Smooth muscle cell (in vitro differentiated cells): ENCODE measurements around the gene PLD5. TPM values are rescaled to one million over a fixed set of nuclear protein-coding genes. Genes with fewer than 3 reads are reported as not detected.

Experiments
- DNase-seq: peaks from one replicate; lab custom pipeline; 2025; ENCODE audit not compliant: unreplicated experiment; lab: John Stamatoyannopoulos, UW
- H2AFZ ChIP-seq: fragments of 200-600 bp; sonication (generic); 2 replicates; pipeline ENCODE4 v1.6.0; 2016; ENCODE audit warnings: antibody characterized with exemption, low read depth, mild to moderate bottlenecking
- H3F3A ChIP-seq: fragments of 200-600 bp; sonication (generic); 2 replicates; pipeline ENCODE4 v1.6.0; 2017; ENCODE audit warnings: antibody characterized with exemption, low read depth
- H3K27ac ChIP-seq: fragments of 200-600 bp; sonication (generic); 2 replicates; pipeline ENCODE4 v1.5.1; 2016; ENCODE audit warnings: low read depth, mild to moderate bottlenecking
- H3K27me3 ChIP-seq: fragments of 200-600 bp; sonication (generic); 2 replicates; pipeline ENCODE4 v1.6.1; 2016; ENCODE audit warnings: low read depth, mild to moderate bottlenecking
- H3K36me3 ChIP-seq: fragments of 200-600 bp; sonication (generic); 2 replicates; pipeline ENCODE4 v1.5.1; 2016; ENCODE audit warnings: low read depth
- H3K4me1 ChIP-seq: fragments of 200-600 bp; sonication (generic); 2 replicates; pipeline ENCODE4 v1.5.1; 2016; ENCODE audit warnings: low read depth
- H3K4me2 ChIP-seq: fragments of 200-600 bp; sonication (generic); 2 replicates; pipeline ENCODE4 v1.6.0; 2016; ENCODE audit warnings: mild to moderate bottlenecking
- H3K4me3 ChIP-seq: fragments of 200-600 bp; sonication (generic); 2 replicates; pipeline ENCODE4 v1.5.1; 2016; ENCODE audit warnings: mild to moderate bottlenecking
- H3K79me2 ChIP-seq: fragments of 200-600 bp; sonication (generic); 2 replicates; pipeline ENCODE4 v1.6.0; 2016; ENCODE audit warnings: low read depth, mild to moderate bottlenecking
- H3K9ac ChIP-seq: fragments of 200-600 bp; sonication (generic); 2 replicates; pipeline ENCODE4 v1.6.0; 2016; ENCODE audit warnings: low read depth
- H3K9me3 ChIP-seq: fragments of 200-600 bp; sonication (generic); replicated peaks from 2 replicates; pipeline ENCODE4 v1.5.1; 2016; ENCODE audit warnings: low read depth
- H4K20me1 ChIP-seq: fragments of 200-600 bp; sonication (generic); 2 replicates; pipeline ENCODE4 v1.6.0; 2016; ENCODE audit warnings: low read depth
- WGBS: methylation state at CpG from one replicate; pipeline ENCODE4 v1.1.7; 2016; ENCODE audit warnings: low lambda C conversion rate; 5-methylcytosine and 5-hydroxymethylcytosine counted together
- polyA plus RNA-seq: library from polyadenylated mRNA; unstranded; fragments of >200 nt; fragmentation: Nextera tagmentation; extraction: Ambion mirVana; gene quantifications from 2 replicates; pipeline ENCODE4 v1.2.1, GENCODE V29; 2016
- total RNA-seq: library from RNA; depleted of rRNA; stranded (reverse); fragments of >200 nt; gene quantifications from 2 replicates; pipeline ENCODE4 v1.2.3, GENCODE V29; 2014
- TF ChIP-seq, protein P1 (sequence below): fragments of 200-600 bp; sonication (generic); IDR thresholded peaks from 2 replicates; pipeline ENCODE4 v1.5.1; 2017; ENCODE audit warnings: borderline replicate concordance, mild to moderate bottlenecking, antibody characterized with exemption; ENCODE audit not compliant: insufficient read depth, poor library complexity, severe bottlenecking

PLD5 gene
- total and polyA plus RNA-seq, 2 experiments from 2014 or later = 0.25 to 0.27 TPM

DNA sequence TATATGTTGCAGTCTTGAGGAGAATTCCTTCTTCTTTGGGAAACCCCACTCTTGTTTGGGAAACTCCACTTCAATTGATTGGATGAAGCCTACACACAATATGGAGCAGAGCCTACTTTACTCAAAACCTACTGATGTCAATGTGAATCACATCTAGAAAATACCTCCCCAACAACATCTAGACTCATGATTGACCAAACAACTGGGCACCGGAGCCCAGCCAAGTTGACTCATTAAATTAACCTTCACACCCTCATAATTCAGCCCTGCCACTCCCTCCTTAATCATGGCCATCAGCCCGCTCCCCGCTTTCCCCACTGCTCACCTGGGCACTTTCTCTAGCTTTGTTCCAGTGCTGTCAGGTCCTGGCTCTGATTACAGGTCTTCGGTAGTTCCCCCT, 317.5 kb downstream of the PLD5 start:
- no peak overlapping the region for H3K9ac ChIP-seq
- no peaks in the 10 kb centered on the region for H3K36me3 ChIP-seq
- DNase-seq = no peak
- no peak overlapping the region for H3K4me3 ChIP-seq
- no peaks in the 10 kb centered on the region for H3K27me3 ChIP-seq
- 91% methylated on average over 4 of the region's 4 CpGs for WGBS
- no peaks in the 10 kb centered on the region for H3F3A ChIP-seq
- H3K9me3 ChIP-seq = no peaks in the 10 kb centered on the region
- peaks cover 16% of the 10 kb centered on the region for H3K4me1 ChIP-seq
- H2AFZ ChIP-seq = no peak overlapping the region
- TF ChIP-seq, protein P1, sequence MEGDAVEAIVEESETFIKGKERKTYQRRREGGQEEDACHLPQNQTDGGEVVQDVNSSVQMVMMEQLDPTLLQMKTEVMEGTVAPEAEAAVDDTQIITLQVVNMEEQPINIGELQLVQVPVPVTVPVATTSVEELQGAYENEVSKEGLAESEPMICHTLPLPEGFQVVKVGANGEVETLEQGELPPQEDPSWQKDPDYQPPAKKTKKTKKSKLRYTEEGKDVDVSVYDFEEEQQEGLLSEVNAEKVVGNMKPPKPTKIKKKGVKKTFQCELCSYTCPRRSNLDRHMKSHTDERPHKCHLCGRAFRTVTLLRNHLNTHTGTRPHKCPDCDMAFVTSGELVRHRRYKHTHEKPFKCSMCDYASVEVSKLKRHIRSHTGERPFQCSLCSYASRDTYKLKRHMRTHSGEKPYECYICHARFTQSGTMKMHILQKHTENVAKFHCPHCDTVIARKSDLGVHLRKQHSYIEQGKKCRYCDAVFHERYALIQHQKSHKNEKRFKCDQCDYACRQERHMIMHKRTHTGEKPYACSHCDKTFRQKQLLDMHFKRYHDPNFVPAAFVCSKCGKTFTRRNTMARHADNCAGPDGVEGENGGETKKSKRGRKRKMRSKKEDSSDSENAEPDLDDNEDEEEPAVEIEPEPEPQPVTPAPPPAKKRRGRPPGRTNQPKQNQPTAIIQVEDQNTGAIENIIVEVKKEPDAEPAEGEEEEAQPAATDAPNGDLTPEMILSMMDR = no peak
- H3K4me2 ChIP-seq = no peak overlapping the region
- H3K27ac ChIP-seq = no peak overlapping the region
- no peaks in the 10 kb centered on the region for H4K20me1 ChIP-seq
- no peaks in the 10 kb centered on the region for H3K79me2 ChIP-seq

DNA sequence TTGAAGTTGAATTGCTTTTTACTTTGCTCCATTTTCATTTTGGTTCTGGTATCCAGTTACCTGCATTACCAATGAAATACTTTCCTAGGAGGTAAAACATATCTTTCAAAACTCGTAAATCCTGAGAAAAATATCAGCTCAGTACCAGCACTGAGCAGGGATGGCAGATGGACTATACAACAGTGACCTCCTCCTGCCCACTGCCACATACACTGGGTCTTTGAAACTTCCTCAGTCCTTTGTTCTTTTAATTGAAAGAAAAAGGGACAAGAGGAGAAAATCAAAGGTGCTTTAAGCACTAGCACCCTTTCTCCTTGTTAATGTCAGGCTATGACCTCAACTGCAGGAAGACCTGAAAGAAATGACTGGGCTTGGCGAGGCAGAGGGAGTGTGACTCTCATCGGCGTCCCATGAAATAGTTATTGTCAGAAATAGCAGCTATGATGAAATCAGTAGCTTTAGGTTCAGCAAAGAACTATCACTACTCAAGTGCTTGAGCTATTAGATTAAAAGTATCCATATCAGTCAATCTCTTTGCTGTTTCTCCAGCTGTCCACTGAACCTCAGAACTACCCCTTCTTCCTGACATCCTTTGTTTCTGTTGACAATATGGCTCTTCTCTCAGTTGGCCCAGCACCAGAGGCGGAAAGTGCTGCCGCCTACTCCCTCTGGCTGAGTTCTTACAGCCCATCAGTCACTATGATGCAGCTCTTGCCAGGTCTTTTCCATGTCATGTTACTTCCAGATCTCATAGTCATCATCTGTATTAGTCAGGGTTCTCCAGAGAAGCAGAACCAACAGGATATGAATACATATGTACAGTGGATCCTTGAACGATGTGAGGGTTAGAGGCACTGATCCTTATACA, 318.6 kb downstream of the PLD5 start:
- no peaks in the 10 kb centered on the region for H3K27me3 ChIP-seq
- no peak overlapping the region for H3K4me3 ChIP-seq
- TF ChIP-seq, protein P1 = no peak
- peaks cover 5% of the 10 kb centered on the region for H3K4me1 ChIP-seq
- H2AFZ ChIP-seq = no peak overlapping the region
- H3K9me3 ChIP-seq = no peaks in the 10 kb centered on the region
- no peaks in the 10 kb centered on the region for H4K20me1 ChIP-seq
- H3K27ac ChIP-seq = no peak overlapping the region
- no peak for DNase-seq
- 76% methylated on average over 7 of the region's 7 CpGs for WGBS
- H3F3A ChIP-seq = no peaks in the 10 kb centered on the region
- H3K36me3 ChIP-seq = no peaks in the 10 kb centered on the region
- no peak overlapping the region for H3K4me2 ChIP-seq
- no peak overlapping the region for H3K9ac ChIP-seq
- no peaks in the 10 kb centered on the region for H3K79me2 ChIP-seq

DNA sequence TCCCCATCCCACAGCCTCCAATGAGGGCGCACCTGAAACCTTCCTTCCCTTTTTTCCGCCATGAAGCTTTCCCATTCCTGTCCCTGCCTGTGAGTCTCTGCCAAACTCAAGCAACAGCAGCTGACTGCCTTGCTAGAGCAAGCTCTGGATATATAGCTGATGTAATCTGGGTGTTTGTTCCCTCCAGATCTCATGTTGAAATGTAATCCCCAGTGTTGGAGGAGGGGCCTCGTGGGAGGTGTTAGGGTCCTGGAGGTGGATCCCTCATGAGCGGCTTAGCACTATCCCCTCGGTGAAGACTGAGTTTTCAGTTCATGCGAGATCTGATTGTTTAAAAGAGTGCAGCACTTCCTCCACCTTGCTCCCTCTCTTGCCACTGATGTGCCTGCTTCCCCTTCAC, 321.2 kb downstream of the PLD5 start:
- WGBS = 76% methylated on average over 6 of the region's 6 CpGs
- TF ChIP-seq, protein P1 = no peak
- Histone ChIP-seq H3K4me2 (no peak overlapping the region), H4K20me1 (no peaks in the 10 kb centered on the region), H3K9me3 (no peaks in the 10 kb centered on the region), H3K9ac (no peak overlapping the region), H3K4me3 (no peak overlapping the region), H3K27me3 (no peaks in the 10 kb centered on the region), H3K79me2 (no peaks in the 10 kb centered on the region), H3K4me1 (no peaks in the 10 kb centered on the region), H2AFZ (no peak overlapping the region), H3K36me3 (no peaks in the 10 kb centered on the region), H3K27ac (no peak overlapping the region), H3F3A (no peaks in the 10 kb centered on the region)
- DNase-seq = no peak

DNA sequence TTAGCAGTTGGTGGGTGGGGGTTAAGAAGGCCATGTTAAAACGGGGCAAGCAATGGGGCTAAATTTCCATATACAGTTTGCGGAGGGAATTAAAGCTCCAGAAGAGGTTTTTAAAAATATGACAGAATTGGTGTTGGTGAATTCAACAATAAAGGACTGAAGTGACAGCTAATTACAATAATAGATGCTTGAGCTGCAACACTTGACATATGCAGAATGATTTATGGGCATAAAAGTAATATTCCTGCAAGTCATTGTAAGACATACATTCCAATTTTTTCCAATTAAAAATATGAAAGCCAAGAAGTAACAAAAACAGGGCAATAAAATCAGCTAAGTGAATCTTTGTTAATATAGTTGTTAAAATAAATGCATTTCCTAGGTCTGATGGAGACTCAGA, 323.4 kb downstream of the PLD5 start:
- no peak for DNase-seq
- no peaks in the 10 kb centered on the region for H3K27me3 ChIP-seq
- H3K79me2 ChIP-seq = no peaks in the 10 kb centered on the region
- H4K20me1 ChIP-seq = no peaks in the 10 kb centered on the region
- H3K27ac ChIP-seq = no peak overlapping the region
- no peak overlapping the region for H3K4me2 ChIP-seq
- no peaks in the 10 kb centered on the region for H3F3A ChIP-seq
- no peak overlapping the region for H3K9ac ChIP-seq
- WGBS = 93% methylated on average over 2 of the region's 2 CpGs
- H3K36me3 ChIP-seq = no peaks in the 10 kb centered on the region
- no peak overlapping the region for H2AFZ ChIP-seq
- TF ChIP-seq, protein P1 = no peak
- no peak overlapping the region for H3K4me3 ChIP-seq
- no peaks in the 10 kb centered on the region for H3K4me1 ChIP-seq
- no peaks in the 10 kb centered on the region for H3K9me3 ChIP-seq
